CD4-positive, alpha-beta T cell treated with Interleukin-17A for 4 hours (primary cell): Measurements from ENCODE around the gene FOXF1.

Source experiments
- DNase-seq: peaks from one replicate; pipeline ENCODE4 v3.0.0-alpha.2; 2020; ENCODE audit warnings: mixed read lengths

FOXF1 gene

GRCh38 chr16:86534779-86535615 is 24.7 kb downstream of the FOXF1 start:
- no peak for DNase-seq

GRCh38 chr16:86536621-86537020 is 26.3 kb downstream of the FOXF1 start:
- no peak for DNase-seq

- no peak for DNase-seq
These were observed 27.2 kb downstream of the FOXF1 start for GRCh38 chr16:86537486-86537885.

- DNase-seq, result no peak
These were observed 28.0 kb downstream of the FOXF1 start for GRCh38 chr16:86538196-86538780.

GRCh38 chr16:86540894-86541293 is 30.6 kb downstream of the FOXF1 start:
- no peak for DNase-seq

GRCh38 chr16:86541560-86541959 is 31.2 kb downstream of the FOXF1 start:
- no peak for DNase-seq

- DNase-seq, result no peak
These were observed 32.7 kb downstream of the FOXF1 start for GRCh38 chr16:86542756-86543750.

- DNase-seq, result no peak
These were observed 35.2 kb downstream of the FOXF1 start for GRCh38 chr16:86545481-86545880.

GRCh38 chr16:86545954-86546637 is 35.8 kb downstream of the FOXF1 start:
- no peak for DNase-seq

- no peak for DNase-seq
These were observed 36.3 kb downstream of the FOXF1 start for GRCh38 chr16:86546638-86547013.

- DNase-seq, result no peak
These were observed 37.0 kb downstream of the FOXF1 start for GRCh38 chr16:86547286-86547685.

GRCh38 chr16:86549076-86549892 is 39.0 kb downstream of the FOXF1 start:
- no peak for DNase-seq

- DNase-seq, result no peak
These were observed 39.5 kb downstream of the FOXF1 start for GRCh38 chr16:86549893-86550190.

GRCh38 chr16:86550281-86550680 is 40.0 kb downstream of the FOXF1 start:
- DNase-seq, result no peak

GRCh38 chr16:86553356-86553755 is 43.0 kb downstream of the FOXF1 start:
- DNase-seq, result no peak

GRCh38 chr16:86554599-86554916 is 44.2 kb downstream of the FOXF1 start:
- DNase-seq, result no peak

- peak; percentile 97 for DNase-seq
These were observed 44.8 kb downstream of the FOXF1 start, which contains the start of gene MTHFSD for GRCh38 chr16:86554917-86555703. Gene MTHFSD, minus strand, starts transcription at chr16:86555235. Its CDS starts 51 bp downstream, at chr16:86555184.

- DNase-seq, result no peak
These were observed 45.4 kb downstream of the FOXF1 start for GRCh38 chr16:86555704-86556075.

GRCh38 chr16:86556576-86556975 is 46.2 kb downstream of the FOXF1 start:
- no peak for DNase-seq

- no peak for DNase-seq
These were observed 47.3 kb downstream of the FOXF1 start for GRCh38 chr16:86557587-86557986.
